COR-L47 (cell line): Measurements from ENCODE around the gene HPGDS.
A peak's percentile ranks its signal among the peaks of the same experiment; 100 is the strongest.
"Not testable (repeated sequence)": the region's sequence is repeated elsewhere in the genome, so short reads cannot be mapped to it uniquely, and the experiment has no call there.

Experiments used
- DNase-seq: peaks from one replicate; lab custom pipeline; 2025; lab: John Stamatoyannopoulos, UW

Gene HPGDS

GRCh38 chr4:94357624-94358023 lies 15.0 kb upstream of the HPGDS start:
- no peak for DNase-seq

GRCh38 chr4:94356444-94356843 lies 13.8 kb upstream of the HPGDS start:
- DNase-seq = no peak

GRCh38 chr4:94354474-94354896 lies 11.8 kb upstream of the HPGDS start:
- DNase-seq = peak; percentile 76

- no peak for DNase-seq
Observed at GRCh38 chr4:94352996-94353395, 10.4 kb upstream of the HPGDS start.

- no peak for DNase-seq
Observed at GRCh38 chr4:94352163-94352562, 9.5 kb upstream of the HPGDS start.

- DNase-seq = no peak
Observed at GRCh38 chr4:94351319-94351718, 8.7 kb upstream of the HPGDS start.

- no peak for DNase-seq
Observed at GRCh38 chr4:94350095-94350494, 7.5 kb upstream of the HPGDS start.

- DNase-seq = no peak
Observed at GRCh38 chr4:94349193-94349592, 6.6 kb upstream of the HPGDS start.

- no peak for DNase-seq
Observed at GRCh38 chr4:94348666-94349065, 6.0 kb upstream of the HPGDS start.

- DNase-seq = no peak
Observed at GRCh38 chr4:94346541-94346940, 3.9 kb upstream of the HPGDS start.

GRCh38 chr4:94345969-94346368 lies 3.3 kb upstream of the HPGDS start:
- no peak for DNase-seq

GRCh38 chr4:94345266-94345665 lies 2.6 kb upstream of the HPGDS start:
- DNase-seq = no peak

GRCh38 chr4:94344457-94344856 lies 1.8 kb upstream of the HPGDS start:
- no peak for DNase-seq

GRCh38 chr4:94341481-94342370 lies 910 bp downstream of the HPGDS start:
- DNase-seq = no peak

GRCh38 chr4:94339779-94340178 lies 2.9 kb downstream of the HPGDS start:
- DNase-seq = no peak

GRCh38 chr4:94338681-94339351 lies 3.8 kb downstream of the HPGDS start:
- DNase-seq = no peak

- not testable (repeated sequence) for DNase-seq
Observed at GRCh38 chr4:94336791-94337190, 5.8 kb downstream of the HPGDS start.

- DNase-seq = no peak
Observed at GRCh38 chr4:94336303-94336702, 6.3 kb downstream of the HPGDS start.

- no peak for DNase-seq
Observed at GRCh38 chr4:94334962-94335361, 7.7 kb downstream of the HPGDS start.

GRCh38 chr4:94334476-94334875 lies 8.2 kb downstream of the HPGDS start:
- DNase-seq = no peak

- DNase-seq = no peak
Observed at GRCh38 chr4:94333866-94334265, 8.8 kb downstream of the HPGDS start.

- no peak for DNase-seq
Observed at GRCh38 chr4:94332983-94333590, 9.5 kb downstream of the HPGDS start.

GRCh38 chr4:94329933-94330332 lies 12.7 kb downstream of the HPGDS start:
- DNase-seq = no peak
